Heart left ventricle (tissue), 16 donors: ENCODE measurements around the gene THBD. TPM values are rescaled to one million over a fixed set of nuclear protein-coding genes. Genes with fewer than 3 reads are reported as not detected.

ENCODE experiments used
- ATAC-seq, 4 donors: fragments of 200-7000 bp; cut with Tn5 transposase; one replicate each; pipeline ENCODE4 v1.9.1; 2020 to 2022; ENCODE audit warnings: moderate library complexity in 4 of 4, mild to moderate bottlenecking in 3 of 4, moderate number of reproducible peaks in 1 of 4
- DNase-seq, 5 donors: peaks; one replicate each; pipeline ENCODE4 v3.0.0-alpha.2; 2020
- H3K27ac ChIP-seq, 12 donors: fragments of 200-600 bp; sonication (generic) in 4 of 12; one replicate each; pipeline versions ENCODE4 v1.5.0 to v1.8.0; 2016 to 2022; ENCODE audit warnings: mild to moderate bottlenecking in 2 of 12
- H3K27me3 ChIP-seq, 9 donors: fragments of 200-600 bp; sonication (generic) in 2 of 9; one replicate each; pipeline versions ENCODE4 v1.5.1 to v1.8.0; 2016 to 2022; ENCODE audit warnings: mild to moderate bottlenecking in 3 of 9
- H3K36me3 ChIP-seq, 9 donors: fragments of 200-600 bp; sonication (generic) in 2 of 9; one replicate each; pipeline versions ENCODE4 v1.5.0 to v1.8.0; 2018 to 2022; ENCODE audit warnings: mild to moderate bottlenecking in 2 of 9
- H3K4me1 ChIP-seq, 12 donors: fragments of 200-600 bp; sonication (generic) in 4 of 12; one replicate each; pipeline versions ENCODE4 v1.5.0 to v1.8.0; 2016 to 2022; ENCODE audit warnings: mild to moderate bottlenecking in 3 of 12
- H3K4me3 ChIP-seq, 12 donors: fragments of 200-600 bp; sonication (generic) in 4 of 12; one replicate each; pipeline versions ENCODE4 v1.5.0 to v1.8.0; 2017 to 2022; ENCODE audit warnings: mild to moderate bottlenecking in 9 of 12, moderate library complexity in 4 of 12
- H3K9me3 ChIP-seq, 12 donors: fragments of 200-600 bp; sonication (generic) in 4 of 12; one replicate each; pipeline versions ENCODE4 v1.5.0 to v1.8.0; 2016 to 2022; ENCODE audit warnings: mild to moderate bottlenecking in 1 of 12
- POLR2A ChIP-seq, 2 donors: fragments of 450-650 bp; IDR thresholded peaks; one replicate each; pipeline ENCODE4 v1.6.1; 2017; ENCODE audit warnings: antibody characterized with exemption in 2 of 2, mild to moderate bottlenecking in 2 of 2, moderate library complexity in 2 of 2
- WGBS, 4 donors: extraction: QIAGEN DNeasy Blood & Tissue Kit in 2 of 4; methylation state at CpG; one replicate each; pipeline versions ENCODE4 v1.1.5 to v1.1.7; 2013 to 2018; 5-methylcytosine and 5-hydroxymethylcytosine counted together
- intact Hi-C, 10 donors: fragments of 100-400 bp; cut with DNase I; formaldehyde crosslinking; loops; one replicate each; pipeline versions ENCODE4 v1.11.1 to v1.14.2; 2022
- polyA plus RNA-seq, 2 donors: library from polyadenylated mRNA; stranded (reverse); fragments of 200-250 nt; gene quantifications; one replicate each; pipeline ENCODE4 v1.2.3, GENCODE V29; 2013
- total RNA-seq, 9 donors: library from RNA; depleted of rRNA in 2 of 9; stranded (reverse); fragments of >200 nt in 2 of 9; fragmentation: NEBNext Ultra II Directional in 3 of 9; extraction: Animal tissue kit (Norgen Biotek cat#: 25700) in 3 of 9; gene quantifications; one replicate each; pipeline versions ENCODE4 v1.1.0 to v1.2.4, GENCODE V29; 2016 to 2023
- TF ChIP-seq, protein P1 (sequence below), 12 donors: fragments of 200-600 bp; sonication (generic) in 4 of 12; IDR thresholded peaks; one replicate each; pipeline versions ENCODE4 v1.5.0 to v1.8.0; 2018 to 2022; ENCODE audit warnings: antibody characterized with exemption in 12 of 12, mild to moderate bottlenecking in 5 of 12
- donor health status: ischemic (EF 13 %, LVEDD 7.1; RV severe dilation, severe dysfunction).
- donor health status: healthy with polysubstance abuse.
- donor health status: DM: no; HTN: yes; CAD: no.
- donor health status: DM: no; HTN: no; CAD: no.
- donor health status: ischemic (EF 25% LVEDD 6.9; RV normal size, moderate dysfunction).
- donor health status: ischemic (EF 25% LVEDD 5.7; RV mildly dilated, moderate dysfunction).
- donor health status: healthy.
- donor health status: DM: yes; HTN: yes; CAD: no.
- donor health status: ischemic (EF 35%, LVEDD 5.7; RV mildly dilated, moderate dysfunction).
- donor health status: nonischemic (EF 11% LVEDD 7.7; RV severe dilation, severe dysfunction).
- donor health status: DM: yes; HTN: yes; CAD: no.
- donor health status: PGD.
- donor health status: ischemic (EF 29% LVEDD 5.4; RV normal size, mild dysfunction).
- donor health status: nonischemic (EF 23%, LVEDD 6.1; RV moderate dilation, normal function).

Gene THBD
- total and polyA plus RNA-seq, 11 donors: 8.2 to 70.9 (median 19.9) TPM

DNA sequence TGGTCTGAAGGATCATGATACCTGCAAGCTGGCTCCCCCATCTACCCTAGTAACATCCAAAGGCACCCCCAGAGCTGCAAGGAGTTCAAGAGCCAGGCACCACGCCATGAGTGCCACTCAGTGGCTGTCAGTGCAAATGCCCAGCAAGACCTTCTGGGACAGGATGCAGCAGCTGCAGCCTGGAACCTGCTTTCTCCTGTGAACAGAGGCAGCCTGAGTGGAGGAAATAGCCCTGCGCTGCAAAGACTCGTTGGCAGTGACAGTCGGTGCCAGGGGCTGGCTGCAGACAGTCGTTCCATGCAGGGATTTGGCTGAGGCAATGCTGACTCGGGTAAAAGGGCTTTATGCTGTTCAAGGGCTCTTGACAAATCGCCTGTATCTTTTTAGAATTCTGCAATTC lies 30.1 kb downstream of the THBD start:
- Histone ChIP-seq H3K9me3 (no peaks in the 10 kb centered on the region), H3K27ac (no peak overlapping the region), H3K4me1 (peaks cover 0 to 11% (median 0%) of the 10 kb centered on the region in 12 donors), H3K36me3 (no peaks in the 10 kb centered on the region), H3K27me3 (no peaks in the 10 kb centered on the region), H3K4me3 (no peak overlapping the region)
- 68 to 81% (median 70%) methylated on average over 7 of the region's 7 CpGs for WGBS, 4 donors
- DNase-seq (peak in 1 of 5 donors; percentile 4), ATAC-seq (no peak)
- no peak for TF ChIP-seq POLR2A (IDR thresholded peaks at IDR 0.05)
- intact Hi-C loops: no loop called here

- Histone ChIP-seq H3K27me3 (no peaks in the 10 kb centered on the region), H3K4me1 (peaks cover 0 to 11% (median 0%) of the 10 kb centered on the region in 12 donors), H3K9me3 (no peaks in the 10 kb centered on the region), H3K36me3 (no peaks in the 10 kb centered on the region), H3K27ac (no peak overlapping the region), H3K4me3 (no peak overlapping the region)
- no peak for TF ChIP-seq POLR2A (IDR thresholded peaks at IDR 0.05)
- TF ChIP-seq, protein P1, sequence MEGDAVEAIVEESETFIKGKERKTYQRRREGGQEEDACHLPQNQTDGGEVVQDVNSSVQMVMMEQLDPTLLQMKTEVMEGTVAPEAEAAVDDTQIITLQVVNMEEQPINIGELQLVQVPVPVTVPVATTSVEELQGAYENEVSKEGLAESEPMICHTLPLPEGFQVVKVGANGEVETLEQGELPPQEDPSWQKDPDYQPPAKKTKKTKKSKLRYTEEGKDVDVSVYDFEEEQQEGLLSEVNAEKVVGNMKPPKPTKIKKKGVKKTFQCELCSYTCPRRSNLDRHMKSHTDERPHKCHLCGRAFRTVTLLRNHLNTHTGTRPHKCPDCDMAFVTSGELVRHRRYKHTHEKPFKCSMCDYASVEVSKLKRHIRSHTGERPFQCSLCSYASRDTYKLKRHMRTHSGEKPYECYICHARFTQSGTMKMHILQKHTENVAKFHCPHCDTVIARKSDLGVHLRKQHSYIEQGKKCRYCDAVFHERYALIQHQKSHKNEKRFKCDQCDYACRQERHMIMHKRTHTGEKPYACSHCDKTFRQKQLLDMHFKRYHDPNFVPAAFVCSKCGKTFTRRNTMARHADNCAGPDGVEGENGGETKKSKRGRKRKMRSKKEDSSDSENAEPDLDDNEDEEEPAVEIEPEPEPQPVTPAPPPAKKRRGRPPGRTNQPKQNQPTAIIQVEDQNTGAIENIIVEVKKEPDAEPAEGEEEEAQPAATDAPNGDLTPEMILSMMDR (IDR thresholded peaks at IDR 0.05): no peak
- DNase-seq: peak in 1 of 5 donors; percentile 8
- WGBS, 4 donors: 94 to 96% (median 95%) methylated on average over 11 of the region's 11 CpGs
- intact Hi-C loops: no loop called here
- ATAC-seq: no peak
Measured at GRCh38 chr20:23018941-23019340, 30.5 kb downstream of the THBD start.

DNA sequence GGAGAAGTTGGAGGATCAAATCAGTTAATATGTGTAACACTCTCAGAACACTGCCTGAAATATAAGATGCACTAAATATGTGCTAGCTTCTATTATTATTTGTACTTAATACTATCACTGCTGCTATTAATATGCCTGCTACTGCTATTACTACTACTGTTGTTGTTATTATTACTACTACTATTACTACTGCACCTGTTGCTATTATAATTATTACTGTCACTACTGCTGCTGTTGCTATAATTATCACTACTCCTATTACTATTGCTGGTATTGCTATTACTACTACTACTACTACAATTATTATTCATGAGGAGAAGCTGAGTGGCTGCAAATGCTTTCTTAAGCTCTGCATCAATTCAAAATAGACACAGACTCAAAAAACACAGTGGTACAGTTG lies 31.0 kb downstream of the THBD start:
- H3K27me3 ChIP-seq: no peaks in the 10 kb centered on the region
- H3K9me3 ChIP-seq: no peaks in the 10 kb centered on the region
- ATAC-seq (no peak), DNase-seq (no peak)
- H3K36me3 ChIP-seq: no peaks in the 10 kb centered on the region
- intact Hi-C loops: no loop called here
- H3K27ac ChIP-seq: no peak overlapping the region
- peaks cover 0 to 14% (median 3%) of the 10 kb centered on the region in 12 donors for H3K4me1 ChIP-seq
- H3K4me3 ChIP-seq: no peak overlapping the region
- TF ChIP-seq, protein P1 (IDR thresholded peaks at IDR 0.05): no peak
- no peak for TF ChIP-seq POLR2A (IDR thresholded peaks at IDR 0.05)

DNA sequence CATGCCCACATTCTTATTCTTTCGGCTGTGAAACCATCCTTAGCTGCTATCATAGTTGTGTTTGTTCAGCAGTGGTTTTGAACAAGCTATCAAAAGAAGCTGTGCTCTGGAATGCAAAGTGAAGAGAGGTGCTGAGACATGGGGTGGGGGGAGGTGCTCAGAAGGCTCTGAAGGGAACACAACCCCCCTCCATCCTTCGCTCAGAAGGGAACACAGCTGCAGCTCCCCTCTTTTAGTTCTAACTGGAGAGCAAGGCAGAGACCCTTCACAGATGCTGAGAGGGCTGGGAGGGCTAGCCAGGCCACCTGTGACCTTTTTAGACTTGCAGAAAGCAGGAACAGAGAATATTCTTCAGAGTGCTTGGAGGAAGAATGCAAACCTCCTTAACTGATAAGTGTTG lies 32.0 kb downstream of the THBD start:
- Histone ChIP-seq H3K27me3 (no peaks in the 10 kb centered on the region), H3K36me3 (no peaks in the 10 kb centered on the region), H3K4me3 (no peak overlapping the region), H3K27ac (no peak overlapping the region), H3K9me3 (no peaks in the 10 kb centered on the region), H3K4me1 (peaks cover 0 to 14% (median 9%) of the 10 kb centered on the region in 12 donors)
- DNase-seq (no peak), ATAC-seq (no peak)
- TF ChIP-seq, protein P1 (IDR thresholded peaks at IDR 0.05): no peak
- no peak for TF ChIP-seq POLR2A (IDR thresholded peaks at IDR 0.05)
- 84 to 98% (median 90%) methylated on average over 2 of the region's 2 CpGs for WGBS, 4 donors
- intact Hi-C loops: no loop called here

DNA sequence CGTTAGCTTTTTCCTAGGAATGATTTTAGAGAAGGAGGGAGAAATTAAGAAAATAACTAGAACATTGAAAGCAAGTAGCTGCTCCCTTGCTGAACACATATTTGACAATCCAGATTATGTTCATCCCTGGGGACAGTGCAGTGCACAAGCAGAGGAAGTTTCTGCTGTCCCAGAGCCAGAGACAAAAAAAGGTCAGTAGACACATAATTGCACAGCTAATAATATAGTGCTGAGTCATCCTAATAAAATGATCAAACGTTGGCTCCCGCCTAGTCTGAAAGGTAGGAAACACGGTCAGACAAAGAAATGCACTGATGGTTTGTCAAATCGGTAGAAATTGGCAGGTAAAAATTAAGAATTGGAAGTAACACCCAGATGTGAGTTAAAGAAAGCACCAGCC lies 36.0 kb downstream of the THBD start:
- Histone ChIP-seq H3K4me3 (no peak overlapping the region), H3K4me1 (peaks cover 0 to 12% (median 9%) of the 10 kb centered on the region in 12 donors), H3K9me3 (no peaks in the 10 kb centered on the region), H3K27ac (no peak overlapping the region), H3K27me3 (no peaks in the 10 kb centered on the region), H3K36me3 (no peaks in the 10 kb centered on the region)
- peak; percentile 40 to 92 (median 76) for ATAC-seq
- 38 to 56% (median 51%) methylated on average over 5 of the region's 5 CpGs for WGBS, 4 donors
- DNase-seq: peak in 1 of 5 donors; percentile 39
- TF ChIP-seq POLR2A (IDR thresholded peaks at IDR 0.05): no peak
- TF ChIP-seq, protein P1 (IDR thresholded peaks at IDR 0.05): no peak
- intact Hi-C loops: no loop called here
